Stimulated activated naive CD8-positive, alpha-beta T cell treated with anti-CD3 and anti-CD28 coated beads, Interleukin-15, amount 100 ng/mL, for 72 hours (primary cell): ENCODE data around the gene ADSS1.

Experiments used
- ATAC-seq: fragments of 150-1000 bp; cut with Tn5 transposase; 2 replicates; pipeline ENCODE4 v1.10.0; 2021; ENCODE audit warnings: mild to moderate bottlenecking, moderate library complexity
- DNase-seq, 2 donors: peaks; one replicate each; pipeline ENCODE4 v3.0.0; 2021 to 2022
- H3K27ac Mint-ChIP-seq, 2 donors: one replicate each; pipeline ENCODE4 v1.8.0; 2022; ENCODE audit warnings: mild to moderate bottlenecking in 2 of 2, mixed read lengths in 2 of 2, moderate library complexity in 2 of 2
- H3K27me3 Mint-ChIP-seq: one replicate; pipeline ENCODE4 v1.8.0; 2022; ENCODE audit warnings: mixed read lengths
- H3K4me1 Mint-ChIP-seq: one replicate; pipeline ENCODE4 v1.8.0; 2022; ENCODE audit warnings: mild to moderate bottlenecking, mixed read lengths
- H3K4me3 Mint-ChIP-seq, 2 donors: one replicate each; pipeline ENCODE4 v1.8.0; 2022; ENCODE audit warnings: mild to moderate bottlenecking in 2 of 2, mixed read lengths in 2 of 2, moderate library complexity in 1 of 2
- H3K9me3 Mint-ChIP-seq, 2 donors: one replicate each; pipeline ENCODE4 v1.8.0; 2022; ENCODE audit warnings: mixed read lengths in 2 of 2

ADSS1 gene

GRCh38 chr14:104723651-104724406 lies at the start of gene ADSS1:
Gene ADSS1 (plus strand): TSS chr14:104724229. CDS start chr14:104724271, 42 bp downstream.
- H3K27ac Mint-ChIP-seq: no peak within 1 kb of the TSS
- ATAC-seq (peak; percentile 76), DNase-seq (peak; percentile 63 to 75)
- H3K4me1 Mint-ChIP-seq: peaks cover 16% of the 10 kb centered on the region
- H3K4me3 Mint-ChIP-seq: peak within 1 kb of the TSS; percentile 67 to 77
- H3K27me3 Mint-ChIP-seq: no peaks in the 10 kb centered on the region
- H3K9me3 Mint-ChIP-seq: no peaks in the 10 kb centered on the region

DNA sequence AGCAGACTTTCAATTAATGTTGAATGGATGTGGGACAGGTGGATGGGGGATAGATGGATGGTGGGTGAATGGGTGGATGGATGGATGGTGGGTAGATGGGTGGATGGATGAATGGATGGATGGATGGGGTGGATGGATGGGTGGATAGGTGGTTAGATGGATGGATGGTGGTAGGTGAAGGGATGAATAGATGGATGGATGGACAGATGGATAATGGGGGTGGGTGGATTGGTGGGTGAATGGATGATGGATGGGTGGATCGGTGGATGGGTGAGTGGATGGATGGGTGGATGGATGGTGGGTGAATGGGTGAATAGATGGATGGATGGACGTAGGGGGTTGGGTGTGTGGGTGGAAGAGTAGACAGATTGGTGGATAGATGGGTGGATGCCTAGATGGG lies 48.6 kb upstream of the ADSS1 start:
- Mint-ChIP-seq H3K4me3 (no peak overlapping the region), H3K27ac (no peak overlapping the region), H3K4me1 (peaks cover 44% of the 10 kb centered on the region), H3K9me3 (no peaks in the 10 kb centered on the region), H3K27me3 (no peaks in the 10 kb centered on the region)
- ATAC-seq: no peak
- DNase-seq: no peak

- ATAC-seq (no peak), DNase-seq (no peak)
- no peaks in the 10 kb centered on the region for H3K27me3 Mint-ChIP-seq
- H3K9me3 Mint-ChIP-seq: no peaks in the 10 kb centered on the region
- H3K4me3 Mint-ChIP-seq: no peak overlapping the region
- no peak overlapping the region for H3K27ac Mint-ChIP-seq
- H3K4me1 Mint-ChIP-seq: peaks cover 44% of the 10 kb centered on the region
These were observed 47.8 kb upstream of the ADSS1 start for GRCh38 chr14:104676130-104676693.

- no peaks in the 10 kb centered on the region for H3K9me3 Mint-ChIP-seq
- ATAC-seq (peak; percentile 43), DNase-seq (peak in 1 of 2 donors; percentile 44)
- peak overlapping the region; percentile 83 to 95 for H3K4me3 Mint-ChIP-seq
- peak overlapping the region in 1 of 2 donors; percentile 77 for H3K27ac Mint-ChIP-seq
- no peaks in the 10 kb centered on the region for H3K27me3 Mint-ChIP-seq
- H3K4me1 Mint-ChIP-seq: peaks cover 44% of the 10 kb centered on the region
These were observed 47.1 kb upstream of the ADSS1 start for GRCh38 chr14:104676694-104677511.

DNA sequence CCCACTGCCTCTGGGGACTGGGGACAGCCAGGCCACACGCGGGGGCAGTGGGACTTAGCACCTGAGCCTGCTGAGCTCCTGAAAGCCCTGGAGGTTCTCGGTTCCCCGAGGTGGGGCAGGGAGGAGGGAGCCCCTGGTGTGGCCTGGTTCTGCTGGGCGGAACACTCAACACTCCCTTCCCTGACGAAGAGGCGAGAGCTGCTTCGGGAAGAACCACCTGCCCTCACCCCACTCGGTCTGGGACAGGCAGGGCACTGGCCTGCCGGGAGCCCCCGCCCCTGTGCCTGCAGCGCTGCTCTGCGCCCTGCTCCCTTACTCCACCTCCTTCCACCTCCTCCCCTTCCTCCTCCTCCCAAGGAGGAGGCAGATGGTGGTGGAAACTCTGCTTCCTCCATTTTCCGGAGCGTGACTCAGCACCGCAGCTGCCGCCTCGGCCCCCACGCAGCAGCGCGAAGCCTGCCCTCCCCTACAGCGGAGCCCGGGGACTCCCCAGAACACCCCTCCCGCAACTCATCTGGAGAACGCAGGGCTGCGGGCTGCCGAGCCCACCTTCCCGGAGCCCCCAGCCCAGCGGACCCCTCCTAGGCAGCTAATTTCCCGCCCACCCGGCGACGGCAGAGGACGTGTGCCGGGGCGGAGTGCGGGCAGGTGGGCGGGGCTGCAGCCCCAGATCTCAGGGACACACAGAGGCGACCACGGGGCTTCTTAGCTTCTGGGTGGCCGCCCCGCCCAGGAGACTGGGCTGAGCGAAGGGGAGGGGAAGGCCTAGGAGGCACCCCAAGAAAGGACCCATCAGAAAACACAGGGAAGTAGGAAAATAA lies 46.3 kb upstream of the ADSS1 start:
- Mint-ChIP-seq H3K27ac (peak overlapping the region; percentile 92 to 93), H3K27me3 (no peaks in the 10 kb centered on the region), H3K9me3 (no peaks in the 10 kb centered on the region), H3K4me1 (peaks cover 44% of the 10 kb centered on the region), H3K4me3 (peak overlapping the region; percentile 83 to 95)
- peak; percentile 64 to 69 for DNase-seq
- ATAC-seq: peak; percentile 74

DNA sequence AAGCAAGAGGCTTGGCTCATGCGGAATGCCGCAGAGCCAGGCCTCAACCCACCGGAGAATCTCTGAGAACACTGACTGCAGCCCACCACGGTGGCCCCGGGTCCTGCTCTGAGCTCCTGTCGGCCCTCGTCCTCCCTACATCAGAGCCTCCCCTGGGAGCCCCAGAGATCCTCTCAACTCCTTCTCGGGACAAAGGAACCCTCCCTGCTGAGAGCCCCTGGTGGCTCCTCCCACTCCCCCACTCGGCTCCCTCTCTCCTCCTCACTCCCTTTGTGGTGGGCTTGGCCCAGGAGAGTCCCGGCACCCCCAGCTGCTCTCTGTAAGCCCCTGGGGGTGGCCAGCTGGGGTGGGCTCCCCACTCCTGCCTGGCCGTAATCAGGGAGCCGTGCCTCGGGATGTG lies 45.7 kb upstream of the ADSS1 start:
- Mint-ChIP-seq H3K27ac (peak overlapping the region in 1 of 2 donors; percentile 93), H3K4me3 (peak overlapping the region; percentile 83 to 95), H3K9me3 (no peaks in the 10 kb centered on the region), H3K4me1 (peaks cover 44% of the 10 kb centered on the region), H3K27me3 (no peaks in the 10 kb centered on the region)
- ATAC-seq (peak; percentile 11), DNase-seq (no peak)

DNA sequence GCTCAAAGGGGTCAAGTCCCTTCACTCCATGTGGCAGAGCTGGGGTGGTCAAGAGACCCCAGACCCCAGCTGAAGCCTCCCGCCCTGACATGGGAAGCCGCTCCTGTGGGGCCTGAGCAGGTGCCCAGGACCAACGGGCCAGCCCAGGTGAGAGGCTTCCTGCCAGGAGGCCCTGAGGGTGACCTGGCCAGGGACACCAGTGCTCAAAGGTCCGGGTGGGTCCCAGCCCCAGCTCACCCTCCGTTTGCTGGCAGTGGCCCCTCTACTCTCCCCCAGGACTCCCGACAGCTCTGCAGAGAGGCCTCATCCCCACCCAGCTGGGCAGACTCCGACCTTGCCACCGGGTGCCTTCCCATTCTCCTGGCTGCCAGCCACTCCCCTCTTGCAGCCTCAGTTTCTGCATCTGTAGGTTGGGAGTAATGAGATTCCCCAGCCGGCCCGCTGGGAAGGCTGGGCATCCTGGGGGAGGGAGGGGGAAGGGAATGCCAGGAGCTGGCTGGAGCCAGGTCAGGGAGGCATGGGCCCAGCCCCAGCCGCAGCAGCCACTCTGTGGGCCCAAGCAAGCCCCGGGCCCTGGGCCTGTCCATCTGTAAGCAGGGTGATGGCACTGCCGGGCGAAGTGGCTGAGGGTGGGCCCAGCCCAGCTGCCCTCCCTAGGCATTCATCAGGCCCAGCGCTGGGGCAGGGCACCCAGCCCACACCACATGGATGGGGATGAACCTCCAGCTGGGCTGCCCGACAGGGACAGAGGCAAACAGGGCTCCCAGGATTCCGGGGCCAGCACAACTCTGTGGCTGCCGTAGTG lies 44.9 kb upstream of the ADSS1 start:
- Mint-ChIP-seq H3K9me3 (no peaks in the 10 kb centered on the region), H3K27ac (no peak overlapping the region), H3K4me1 (peaks cover 37% of the 10 kb centered on the region), H3K4me3 (peak overlapping the region; percentile 83 to 95), H3K27me3 (no peaks in the 10 kb centered on the region)
- ATAC-seq (no peak), DNase-seq (no peak)

GRCh38 chr14:104680056-104680805 lies 43.8 kb upstream of the ADSS1 start:
- Mint-ChIP-seq H3K9me3 (no peaks in the 10 kb centered on the region), H3K4me3 (peak overlapping the region in 1 of 2 donors; percentile 27), H3K27ac (peak overlapping the region in 1 of 2 donors; percentile 59), H3K4me1 (peaks cover 41% of the 10 kb centered on the region), H3K27me3 (no peaks in the 10 kb centered on the region)
- ATAC-seq (no peak), DNase-seq (no peak)

DNA sequence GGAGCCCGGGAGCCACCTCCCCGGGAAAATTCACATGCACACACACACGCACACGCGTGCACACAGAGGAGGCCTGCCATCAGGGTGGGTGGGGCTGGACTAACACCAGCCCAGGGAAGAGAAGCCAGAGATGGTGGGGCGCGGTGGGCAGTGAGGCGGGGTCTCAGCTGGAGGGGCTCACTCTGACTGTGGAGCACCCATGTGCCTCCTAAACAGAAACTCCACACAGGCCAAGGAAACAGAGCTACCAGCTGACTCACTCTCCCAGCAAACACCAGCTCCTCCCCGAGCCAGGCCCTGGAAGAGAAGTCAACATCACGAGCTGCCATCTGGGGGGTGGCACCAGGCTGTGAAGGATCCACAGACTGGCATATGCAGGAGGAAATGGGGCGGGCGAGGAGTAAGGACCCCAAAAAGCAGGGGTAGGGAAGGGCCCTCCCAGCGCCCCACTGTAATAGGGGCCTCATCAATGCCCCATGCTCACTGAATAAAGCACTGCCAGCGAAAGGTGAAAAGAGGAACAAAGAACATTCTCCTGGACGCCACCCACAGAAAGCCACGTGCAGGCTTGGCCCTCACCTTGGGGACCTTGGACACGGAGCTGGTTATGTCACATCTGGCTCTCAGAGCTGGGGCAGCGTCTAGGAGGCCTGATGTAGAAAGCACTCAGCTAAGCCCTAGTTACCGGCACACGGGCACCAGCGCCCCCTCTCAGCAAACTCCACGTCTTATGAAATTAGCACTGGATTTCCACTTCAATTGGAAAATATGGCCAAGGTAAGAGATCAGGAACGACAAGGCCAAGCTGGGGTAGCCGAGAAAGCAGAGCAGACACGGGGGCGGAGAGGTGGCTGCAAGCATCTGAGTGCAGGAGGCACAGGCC lies 43.0 kb upstream of the ADSS1 start:
- H3K27ac Mint-ChIP-seq: no peak overlapping the region

GRCh38 chr14:104681689-104682074 lies 42.3 kb upstream of the ADSS1 start:
- Mint-ChIP-seq H3K27me3 (no peaks in the 10 kb centered on the region), H3K9me3 (no peaks in the 10 kb centered on the region), H3K27ac (no peak overlapping the region), H3K4me3 (no peak overlapping the region), H3K4me1 (peaks cover 47% of the 10 kb centered on the region)
- ATAC-seq: no peak
- no peak for DNase-seq

More for the DNA sequence above, 43.0 kb upstream of the ADSS1 start:
- no peaks in the 10 kb centered on the region for H3K27me3 Mint-ChIP-seq
- DNase-seq (no peak), ATAC-seq (no peak)
- H3K4me1 Mint-ChIP-seq: peaks cover 47% of the 10 kb centered on the region
- no peak overlapping the region for H3K4me3 Mint-ChIP-seq
- H3K9me3 Mint-ChIP-seq: no peaks in the 10 kb centered on the region

DNA sequence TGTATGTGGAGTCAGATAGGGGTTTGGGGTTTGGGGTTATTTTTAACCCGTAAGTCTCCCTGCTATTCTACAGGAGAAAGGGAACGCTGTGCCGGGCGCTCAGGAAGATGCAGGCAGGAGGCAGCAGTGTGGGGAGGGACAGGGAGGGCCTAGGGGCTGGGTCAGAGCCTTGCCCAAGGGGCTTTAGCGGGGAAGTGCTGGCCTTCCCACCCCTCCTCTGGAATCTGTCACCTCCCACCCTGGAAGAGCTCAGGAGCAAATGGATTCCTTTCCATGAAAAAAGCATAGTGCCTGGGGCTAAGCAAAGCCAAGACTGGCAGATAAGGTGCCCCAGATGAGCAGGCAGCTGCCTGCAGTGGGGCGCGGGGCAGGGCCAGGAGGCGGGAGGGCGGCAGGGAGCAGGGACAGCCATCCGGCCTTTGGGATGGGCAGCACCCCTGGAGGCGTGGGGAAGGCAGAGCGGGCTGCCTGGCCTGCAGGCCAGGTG lies 41.9 kb upstream of the ADSS1 start:
- ATAC-seq (no peak), DNase-seq (no peak)
- Mint-ChIP-seq H3K9me3 (no peaks in the 10 kb centered on the region), H3K27ac (no peak overlapping the region), H3K4me3 (no peak overlapping the region), H3K4me1 (peaks cover 47% of the 10 kb centered on the region), H3K27me3 (no peaks in the 10 kb centered on the region)

- no peaks in the 10 kb centered on the region for H3K9me3 Mint-ChIP-seq
- no peak overlapping the region for H3K4me3 Mint-ChIP-seq
- no peak for ATAC-seq
- H3K27me3 Mint-ChIP-seq: no peaks in the 10 kb centered on the region
- no peak for DNase-seq
- H3K4me1 Mint-ChIP-seq: peaks cover 47% of the 10 kb centered on the region
- no peak overlapping the region for H3K27ac Mint-ChIP-seq
These were observed 40.2 kb upstream of the ADSS1 start for GRCh38 chr14:104683653-104684448.
